Measurements from ENCODE around the gene PLEKHG5. TPM values are rescaled to one million over a fixed set of nuclear protein-coding genes. Genes with fewer than 3 reads are reported as not detected.

Gene PLEKHG5
- total RNA-seq: 26.4 and 36.4 TPM in 2 replicates

GRCh38 chr1:6491480-6491962 lies at the start of gene PLEKHG5:
PLEKHG5 (minus strand) TSS chr1:6491667; CDS start chr1:6477571, 14,096 bp downstream.

GRCh38 chr1:6466023-6466422 lies 25.4 kb downstream of the PLEKHG5 start, which contains the start of gene TNFRSF25:
TNFRSF25 (minus strand) TSS chr1:6466173; CDS start chr1:6466107, 66 bp downstream.

GRCh38 chr1:6424619-6425593 lies 66.6 kb downstream of the PLEKHG5 start, which contains the start of gene ESPN:
ESPN (plus strand) TSS chr1:6424776; CDS start chr1:6424956, 180 bp downstream.

GRCh38 chr1:6419804-6420453 lies 71.5 kb downstream of the PLEKHG5 start, which contains the start of gene HES2:
HES2 (minus strand) TSS chr1:6419919; CDS start chr1:6419820, 99 bp downstream.

Other genes starting within 250 kb of the PLEKHG5 start
- gene HES3, start 247.5 kb downstream of the PLEKHG5 start, total RNA-seq: not detected in 2 replicates
- 1.4 and 1.9 TPM in 2 replicates for gene GPR153, start 230.6 kb downstream of the PLEKHG5 start, total RNA-seq
- 48.2 and 52.6 TPM in 2 replicates for gene ACOT7, start 97.9 kb downstream of the PLEKHG5 start, total RNA-seq
- 10.0 and 59.4 TPM in 2 replicates for gene HES2, start 71.7 kb downstream of the PLEKHG5 start, total RNA-seq
- gene ESPN, start 66.9 kb downstream of the PLEKHG5 start, total RNA-seq: 0.30 and 1.3 TPM in 2 replicates
- 9.7 and 11.4 TPM in 2 replicates for gene TNFRSF25, start 25.5 kb downstream of the PLEKHG5 start, total RNA-seq
- 16.2 and 25.1 TPM in 2 replicates for gene NOL9, start 62.8 kb upstream of the PLEKHG5 start, total RNA-seq
- gene TAS1R1, start 63.6 kb upstream of the PLEKHG5 start, total RNA-seq: not detected in 2 replicates
- gene ZBTB48, start 88.3 kb upstream of the PLEKHG5 start, total RNA-seq: 13.3 and 18.2 TPM in 2 replicates
- gene KLHL21, start 111.2 kb upstream of the PLEKHG5 start, total RNA-seq: 16.9 and 19.8 TPM in 2 replicates
- 7.8 and 9.6 TPM in 2 replicates for gene PHF13, start 122.1 kb upstream of the PLEKHG5 start, total RNA-seq
- 15.3 and 24.5 TPM in 2 replicates for gene THAP3, start 133.2 kb upstream of the PLEKHG5 start, total RNA-seq
- gene DNAJC11, start 210.1 kb upstream of the PLEKHG5 start, total RNA-seq: 27.9 and 69.3 TPM in 2 replicates